H9 (cell line): ENCODE measurements around the gene NAA60. TPM values are rescaled to one million over a fixed set of nuclear protein-coding genes. Genes with fewer than 3 reads are reported as not detected.

Source experiments
- DNase-seq: peaks from one replicate; pipeline ENCODE4 v3.0.0-alpha.2; 2017
- H2AFZ ChIP-seq: one replicate; pipeline ENCODE4 v1.6.1; 2013; ENCODE audit warnings: mild to moderate bottlenecking, low read length, control low read depth, moderate library complexity
- H2AK5ac ChIP-seq: 2 replicates; pipeline ENCODE4 v1.6.1; 2013; ENCODE audit warnings: low read length, control low read depth, mixed read lengths; ENCODE audit not compliant: insufficient read length
- H2BK120ac ChIP-seq: one replicate; pipeline ENCODE4 v1.6.1; 2013; ENCODE audit warnings: low read depth, mild to moderate bottlenecking, low read length, control low read depth, inconsistent platforms; ENCODE audit not compliant: poor library complexity, severe bottlenecking
- H2BK12ac ChIP-seq: 2 replicates; pipeline ENCODE4 v1.6.1; 2013; ENCODE audit warnings: low read length, control low read depth, mixed read lengths, low read depth; ENCODE audit not compliant: insufficient read length
- H2BK15ac ChIP-seq: 2 replicates; pipeline ENCODE4 v1.6.1; 2013; ENCODE audit warnings: low read depth, low read length, control low read depth
- H2BK20ac ChIP-seq: one replicate; pipeline ENCODE4 v1.6.1; 2013; ENCODE audit warnings: low read depth, mild to moderate bottlenecking, low read length, control low read depth, inconsistent platforms; ENCODE audit not compliant: poor library complexity, severe bottlenecking
- H2BK5ac ChIP-seq: 2 replicates; pipeline ENCODE4 v1.6.1; 2013; ENCODE audit warnings: low read length, control low read depth, mixed read lengths; ENCODE audit not compliant: insufficient read length
- H3K14ac ChIP-seq: 2 replicates; pipeline ENCODE4 v1.6.1; 2013; ENCODE audit warnings: low read length, control low read depth; ENCODE audit not compliant: insufficient read depth
- H3K18ac ChIP-seq: 2 replicates; pipeline ENCODE4 v1.6.1; 2013; ENCODE audit warnings: low read depth, mild to moderate bottlenecking, mixed read lengths, low read length, control low read depth; ENCODE audit not compliant: insufficient read length
- H3K23ac ChIP-seq: 2 replicates; pipeline ENCODE4 v1.6.1; 2013; ENCODE audit warnings: low read length, control low read depth, mixed read lengths, low read depth; ENCODE audit not compliant: insufficient read length
- H3K23me2 ChIP-seq: 2 replicates; pipeline ENCODE4 v1.6.1; 2013; ENCODE audit warnings: low read depth, mild to moderate bottlenecking, mixed read lengths, low read length, control low read depth; ENCODE audit not compliant: insufficient read length, poor library complexity, severe bottlenecking
- H3K27ac ChIP-seq: 2 replicates; pipeline ENCODE4 v1.5.1; 2013; ENCODE audit warnings: low read length, control low read depth, mixed read lengths, low read depth; ENCODE audit not compliant: insufficient read length
- H3K27me3 ChIP-seq: 2 replicates; pipeline ENCODE4 v1.6.1; 2013; ENCODE audit warnings: low read length, control low read depth, inconsistent platforms; ENCODE audit not compliant: insufficient read depth
- H3K4ac ChIP-seq: 2 replicates; pipeline ENCODE4 v1.6.1; 2013; ENCODE audit warnings: low read depth, mild to moderate bottlenecking, control low read depth, inconsistent platforms, low read length, moderate library complexity
- H3K4me1 ChIP-seq: 2 replicates; pipeline ENCODE4 v1.6.1; 2013; ENCODE audit warnings: low read length, control low read depth, inconsistent platforms; ENCODE audit not compliant: insufficient read depth
- H3K4me2 ChIP-seq: 2 replicates; pipeline ENCODE4 v1.6.1; 2013; ENCODE audit warnings: low read length, control low read depth, mixed read lengths; ENCODE audit not compliant: insufficient read length, insufficient read depth
- H3K56ac ChIP-seq: 2 replicates; pipeline ENCODE4 v1.6.1; 2013; ENCODE audit warnings: low read depth, mild to moderate bottlenecking, mixed read lengths, low read length, control low read depth; ENCODE audit not compliant: insufficient read length
- H3K79me1 ChIP-seq: 2 replicates; pipeline ENCODE4 v1.6.1; 2013; ENCODE audit warnings: low read depth, mild to moderate bottlenecking, moderate library complexity, low read length, control low read depth, inconsistent platforms; ENCODE audit not compliant: insufficient read depth, poor library complexity, severe bottlenecking
- H3K79me2 ChIP-seq: 2 replicates; pipeline ENCODE4 v1.6.1; 2013; ENCODE audit warnings: low read length, control low read depth, inconsistent platforms; ENCODE audit not compliant: insufficient read depth
- H3K9ac ChIP-seq: 2 replicates; pipeline ENCODE4 v1.6.1; 2013; ENCODE audit warnings: low read length, control low read depth, mixed read lengths; ENCODE audit not compliant: insufficient read length; ENCODE audit errors: extremely low read depth
- H3K9me3 ChIP-seq: one replicate; pipeline ENCODE4 v1.6.1; 2013; ENCODE audit warnings: low read depth, low read length, inconsistent platforms; ENCODE audit not compliant: control insufficient read depth
- H3T11ph ChIP-seq: one replicate; pipeline ENCODE4 v1.6.1; 2013; ENCODE audit warnings: mild to moderate bottlenecking, low read length, control low read depth, inconsistent platforms
- H4K20me1 ChIP-seq: one replicate; pipeline ENCODE4 v1.6.1; 2013; ENCODE audit not compliant: control insufficient read depth, insufficient read length, insufficient read depth
- H4K5ac ChIP-seq: 2 replicates; pipeline ENCODE4 v1.6.1; 2013; ENCODE audit warnings: low read depth, mild to moderate bottlenecking, mixed read lengths, low read length, control low read depth; ENCODE audit not compliant: insufficient read length
- H4K8ac ChIP-seq: replicated peaks from 2 replicates; pipeline ENCODE4 v1.6.1; 2013; ENCODE audit warnings: low read length, control low read depth, mixed read lengths, low read depth; ENCODE audit not compliant: insufficient read length
- H4K91ac ChIP-seq: 2 replicates; pipeline ENCODE4 v1.6.1; 2013; ENCODE audit warnings: low read depth, mild to moderate bottlenecking, moderate library complexity, mixed read lengths, low read length, control low read depth; ENCODE audit not compliant: insufficient read length
- H3K27ac Mint-ChIP-seq, 3 experiments: 2 replicates in 2 of 3; 3 replicates in 1 of 3; pipeline ENCODE4 v1.8.0; 2020 to 2021; ENCODE audit warnings: mixed read lengths in 3 of 3, mild to moderate bottlenecking in 1 of 3, moderate library complexity in 1 of 3
- H3K27me3 Mint-ChIP-seq: 2 replicates; pipeline ENCODE4 v1.8.0; 2021; ENCODE audit warnings: low read depth, mild to moderate bottlenecking, moderate library complexity, mixed read lengths
- H3K36me3 Mint-ChIP-seq, 3 experiments: 2 replicates in 2 of 3; 3 replicates in 1 of 3; pipeline ENCODE4 v1.8.0; 2020 to 2021; ENCODE audit warnings: low read depth in 3 of 3, mixed read lengths in 3 of 3; ENCODE audit not compliant: insufficient read depth in 1 of 3
- H3K4me1 Mint-ChIP-seq, 2 experiments: 2 replicates each; pipeline ENCODE4 v1.8.0; 2020; ENCODE audit warnings: mixed read lengths in 2 of 2
- H3K4me3 Mint-ChIP-seq, 2 experiments: 2 replicates in 1 of 2; 3 replicates in 1 of 2; pipeline ENCODE4 v1.8.0; 2020 to 2021; ENCODE audit warnings: mild to moderate bottlenecking in 2 of 2, mixed read lengths in 2 of 2, moderate library complexity in 1 of 2
- H3K9me3 Mint-ChIP-seq, 2 experiments: 2 replicates in 1 of 2; 3 replicates in 1 of 2; pipeline ENCODE4 v1.8.0; 2020; ENCODE audit warnings: mild to moderate bottlenecking in 2 of 2, mixed read lengths in 2 of 2, moderate library complexity in 1 of 2
- CTCF ChIP-seq: fragments of 200-600 bp; sonication (generic); conservative IDR thresholded peaks from 3 replicates; pipeline ENCODE4 v1.8.0; 2021; ENCODE audit warnings: antibody characterized with exemption, mild to moderate bottlenecking
- WGBS: extraction: QIAGEN DNeasy Blood & Tissue Kit; methylation state at CpG from one replicate; pipeline ENCODE4 v1.1.7; 2013; ENCODE audit warnings: missing lambda C conversion rate, low lambda C conversion rate, mixed read lengths; ENCODE audit not compliant: insufficient read length; ENCODE audit errors: extremely low coverage; 5-methylcytosine and 5-hydroxymethylcytosine counted together
- total RNA-seq: library from RNA; stranded (reverse); gene quantifications from 2 replicates; pipeline ENCODE4 v1.2.1, GENCODE V29; 2021

NAA60 gene
- total RNA-seq, 1 experiment from 2014 or later: 49.3 TPM

GRCh38 chr16:3490911-3491629 lies 47.6 kb downstream of the NAA60 start:
- Histone ChIP-seq H3K9me3 (no peaks in the 10 kb centered on the region), H3K79me1 (no peaks in the 10 kb centered on the region), H3K27ac (no peak overlapping the region), H3T11ph (no peak overlapping the region), H3K23me2 (no peaks in the 10 kb centered on the region), H2BK12ac (no peak overlapping the region), H3K4ac (no peak overlapping the region), H3K4me1 (no peaks in the 10 kb centered on the region), H4K5ac (no peak overlapping the region), H4K8ac (no peak overlapping the region), H3K14ac (no peak overlapping the region), H3K4me2 (no peak overlapping the region), H3K27me3 (no peaks in the 10 kb centered on the region), H3K23ac (no peak overlapping the region), H3K79me2 (no peaks in the 10 kb centered on the region), H2BK120ac (no peak overlapping the region), H3K56ac (no peak overlapping the region), H4K91ac (no peak overlapping the region), H2AFZ (no peak overlapping the region), H2BK5ac (no peak overlapping the region), H4K20me1 (no peaks in the 10 kb centered on the region), H2BK20ac (no peak overlapping the region), H2AK5ac (no peak overlapping the region), H3K9ac (no peak overlapping the region), H3K18ac (no peak overlapping the region), H2BK15ac (no peak overlapping the region)
- no peak overlapping the region for H3K4me3 Mint-ChIP-seq
- no peak for DNase-seq
- H3K27me3 Mint-ChIP-seq: no peaks in the 10 kb centered on the region; the same call in 1 of the 2 replicates
- H3K36me3 Mint-ChIP-seq: peaks cover 4 to 11% (median 6%) of the 10 kb centered on the region in 3 experiments; a peak in 6 of 7 replicates
- peak; percentile 41; the same call in 2 of the 3 replicates for TF ChIP-seq CTCF
- WGBS: no CpG with 5 or more reads among the region's 17 CpGs
- H3K27ac Mint-ChIP-seq: peak overlapping the region in 1 of 3 experiments; percentile 27; a peak in 2 of 7 replicates
- no peaks in the 10 kb centered on the region for H3K9me3 Mint-ChIP-seq
- peaks cover 0 to 2% of the 10 kb centered on the region in 2 experiments; a peak in 1 of 4 replicates for H3K4me1 Mint-ChIP-seq
